Measurements from ENCODE around the gene SPDYA.

- TF ChIP-seq CTCF (IDR thresholded peaks at IDR 0.05; ENCODE audit: insufficient read depth, low read depth, low read length) (no peak), EZH2 (IDR thresholded peaks at IDR 0.05; ENCODE audit: insufficient read depth, low read length) (no peak)
Measured at GRCh38 chr2:28871620-28872019, 61.0 kb downstream of the SPDYA start.

All from astrocyte (in vitro differentiated cells and primary cell).